Liver (tissue), 9 donors: Measurements from ENCODE around the gene KRTAP17-1. TPM values are rescaled to one million over a fixed set of nuclear protein-coding genes. Genes with fewer than 3 reads are reported as not detected.

Experiments
- DNase-seq: peaks from one replicate; pipeline ENCODE4 v3.0.0-alpha.2; 2017; ENCODE audit warnings: low spot score
- H3K27ac ChIP-seq, 2 donors: one replicate each; pipeline ENCODE4 v1.7.0; 2013; ENCODE audit warnings: inconsistent platforms in 2 of 2, low read length in 2 of 2, control low read depth in 1 of 2, low read depth in 1 of 2, mild to moderate bottlenecking in 1 of 2
- H3K27me3 ChIP-seq, 4 donors: one replicate each; pipeline versions ENCODE4 v1.6.1 to v1.7.0; 2013; ENCODE audit warnings: low read length in 3 of 4, inconsistent platforms in 1 of 4, mild to moderate bottlenecking in 1 of 4, moderate library complexity in 1 of 4; ENCODE audit not compliant: control insufficient read depth in 4 of 4, insufficient read depth in 4 of 4
- H3K36me3 ChIP-seq, 4 donors: one replicate each; pipeline versions ENCODE4 v1.6.1 to v1.7.0; 2013; ENCODE audit warnings: low read length in 3 of 4, mild to moderate bottlenecking in 3 of 4, low read depth in 1 of 4, moderate library complexity in 1 of 4; ENCODE audit not compliant: control insufficient read depth in 4 of 4, insufficient read depth in 3 of 4
- H3K4me1 ChIP-seq, 4 donors: one replicate each; pipeline versions ENCODE4 v1.6.1 to v1.7.0; 2013; ENCODE audit warnings: low read length in 3 of 4, mild to moderate bottlenecking in 3 of 4, moderate library complexity in 1 of 4; ENCODE audit not compliant: control insufficient read depth in 4 of 4, insufficient read depth in 4 of 4
- H3K4me3 ChIP-seq, 3 donors: one replicate each; pipeline versions ENCODE4 v1.6.1 to v1.7.0; 2013; ENCODE audit warnings: low read length in 3 of 3, control low read depth in 1 of 3, low read depth in 1 of 3, mild to moderate bottlenecking in 1 of 3
- H3K9ac ChIP-seq, 2 donors: one replicate each; pipeline ENCODE4 v1.7.0; 2013; ENCODE audit warnings: low read length in 2 of 2, mild to moderate bottlenecking in 2 of 2, moderate library complexity in 2 of 2, control low read depth in 1 of 2, low read depth in 1 of 2
- H3K9me3 ChIP-seq, 4 donors: one replicate each; pipeline versions ENCODE4 v1.6.1 to v1.7.0; 2013; ENCODE audit warnings: low read length in 3 of 4; ENCODE audit not compliant: control insufficient read depth in 4 of 4
- EGR1 ChIP-seq, 2 donors: IDR thresholded peaks; 2 replicates each; pipeline ENCODE4 v1.6.1; 2016 to 2018; ENCODE audit warnings: antibody characterized with exemption in 2 of 2, low read depth in 2 of 2
- FOXA1 ChIP-seq: IDR thresholded peaks from 2 replicates; pipeline ENCODE4 v1.6.1; 2016; ENCODE audit warnings: antibody characterized with exemption
- GABPA ChIP-seq, 2 donors: IDR thresholded peaks in 1 of 2; conservative IDR thresholded peaks in 1 of 2; 2 replicates each; pipeline ENCODE4 v1.6.1; 2016; ENCODE audit warnings: antibody characterized with exemption in 2 of 2, mild to moderate bottlenecking in 1 of 2, moderate library complexity in 1 of 2
- HNF4A ChIP-seq, 2 donors: conservative IDR thresholded peaks; 2 replicates each; pipeline ENCODE4 v1.6.1; 2016; ENCODE audit warnings: antibody characterized with exemption in 2 of 2, mild to moderate bottlenecking in 2 of 2
- HNF4G ChIP-seq: IDR thresholded peaks from 2 replicates; pipeline ENCODE4 v1.6.1; 2016; ENCODE audit warnings: antibody characterized with exemption
- RAD21 ChIP-seq, 2 donors: IDR thresholded peaks; 2 replicates each; pipeline ENCODE4 v1.6.1; 2016; ENCODE audit warnings: antibody characterized with exemption in 2 of 2, mild to moderate bottlenecking in 2 of 2
- RXRA ChIP-seq, 2 donors: IDR thresholded peaks; 2 replicates each; pipeline ENCODE4 v1.6.1; 2017 to 2018; ENCODE audit warnings: antibody characterized with exemption in 2 of 2, mild to moderate bottlenecking in 1 of 2
- SP1 ChIP-seq: IDR thresholded peaks from 2 replicates; pipeline ENCODE4 v1.6.1; 2018; ENCODE audit warnings: antibody characterized with exemption, mild to moderate bottlenecking
- TAF1 ChIP-seq: conservative IDR thresholded peaks from 2 replicates; pipeline ENCODE4 v1.6.1; 2016; ENCODE audit warnings: antibody characterized with exemption, mild to moderate bottlenecking
- WGBS: extraction: QIAGEN DNeasy Blood & Tissue Kit; methylation state at CpG from one replicate; pipeline ENCODE4 v1.1.7; 2013; 5-methylcytosine and 5-hydroxymethylcytosine counted together
- polyA plus RNA-seq, 2 donors: library from polyadenylated mRNA; stranded (reverse) in 1 of 2; unstranded in 1 of 2; fragments of 200-250 nt in 1 of 2; fragments of >200 nt in 1 of 2; fragmentation: Nextera tagmentation in 1 of 2; extraction: Ambion mirVana in 1 of 2; gene quantifications; one replicate each; pipeline versions ENCODE4 v1.2.1 to v1.2.3, GENCODE V29; 2013 to 2015
- total RNA-seq, 2 donors: library from RNA; depleted of rRNA; stranded (reverse); fragments of >200 nt; gene quantifications; one replicate each; pipeline ENCODE4 v1.2.3, GENCODE V29; 2014
- TF ChIP-seq, protein P1 (sequence below): IDR thresholded peaks from 2 replicates; pipeline ENCODE4 v1.6.1; 2016; ENCODE audit warnings: antibody characterized with exemption
- TF ChIP-seq, protein P2 (sequence below): fragments of 150-350 bp; IDR thresholded peaks from 2 replicates; pipeline ENCODE4 v1.5.1; 2017; ENCODE audit warnings: improper control_type of control experiment, low read depth, low read length; ENCODE audit not compliant: missing input control
- TF ChIP-seq, protein P3 (sequence below): IDR thresholded peaks from 2 replicates; pipeline ENCODE4 v1.6.1; 2016; ENCODE audit warnings: antibody characterized with exemption
- TF ChIP-seq, protein P4 (sequence below): IDR thresholded peaks from 2 replicates; pipeline ENCODE4 v1.6.1; 2016; ENCODE audit warnings: antibody characterized with exemption, mild to moderate bottlenecking
- donor health status: healthy.
- donor health status: healthy.
- donor health status: healthy.
- donor health status: healthy.
- donor health status: healthy.

KRTAP17-1 gene
- total and polyA plus RNA-seq, 4 donors, result not detected

DNA sequence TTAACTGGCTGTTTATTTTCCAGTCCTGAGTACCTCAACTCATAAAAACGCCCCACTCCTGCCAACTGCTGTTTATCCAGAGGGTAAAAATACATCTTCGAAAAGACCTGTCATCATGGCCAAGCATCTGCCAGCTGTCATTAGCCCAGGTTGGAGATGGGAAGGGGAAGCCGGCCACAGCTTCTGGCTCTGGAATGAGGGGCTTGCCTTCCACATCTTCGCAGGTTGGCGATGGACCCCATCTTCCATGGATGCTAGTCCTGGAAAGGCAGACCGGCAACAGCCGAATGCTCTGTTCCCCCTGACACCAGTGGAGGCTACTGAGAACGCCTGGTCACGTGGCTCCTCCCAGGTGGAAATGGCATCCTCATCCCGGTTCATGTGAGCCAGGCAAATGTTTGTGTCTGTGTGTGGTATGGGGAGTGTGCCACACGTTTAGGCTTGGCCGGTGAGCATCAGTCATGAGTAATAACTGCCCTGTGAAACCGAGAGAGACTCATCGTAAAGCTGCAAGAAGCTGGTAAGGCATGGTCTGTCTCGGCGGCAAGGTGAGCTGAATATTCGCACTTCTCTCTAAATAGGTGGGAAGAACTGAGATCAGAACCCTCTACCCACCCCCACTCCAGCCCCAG, 420 bp upstream of the KRTAP17-1 start:
- no peak for DNase-seq
- H3K27me3 ChIP-seq, result peaks cover 0 to 4% (median 0%) of the 10 kb centered on the region in 4 donors
- TF ChIP-seq SP1, result no peak
- TF ChIP-seq, protein P1, sequence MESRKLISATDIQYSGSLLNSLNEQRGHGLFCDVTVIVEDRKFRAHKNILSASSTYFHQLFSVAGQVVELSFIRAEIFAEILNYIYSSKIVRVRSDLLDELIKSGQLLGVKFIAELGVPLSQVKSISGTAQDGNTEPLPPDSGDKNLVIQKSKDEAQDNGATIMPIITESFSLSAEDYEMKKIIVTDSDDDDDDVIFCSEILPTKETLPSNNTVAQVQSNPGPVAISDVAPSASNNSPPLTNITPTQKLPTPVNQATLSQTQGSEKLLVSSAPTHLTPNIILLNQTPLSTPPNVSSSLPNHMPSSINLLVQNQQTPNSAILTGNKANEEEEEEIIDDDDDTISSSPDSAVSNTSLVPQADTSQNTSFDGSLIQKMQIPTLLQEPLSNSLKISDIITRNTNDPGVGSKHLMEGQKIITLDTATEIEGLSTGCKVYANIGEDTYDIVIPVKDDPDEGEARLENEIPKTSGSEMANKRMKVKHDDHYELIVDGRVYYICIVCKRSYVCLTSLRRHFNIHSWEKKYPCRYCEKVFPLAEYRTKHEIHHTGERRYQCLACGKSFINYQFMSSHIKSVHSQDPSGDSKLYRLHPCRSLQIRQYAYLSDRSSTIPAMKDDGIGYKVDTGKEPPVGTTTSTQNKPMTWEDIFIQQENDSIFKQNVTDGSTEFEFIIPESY, result no peak
- TF ChIP-seq GABPA (IDR thresholded peaks at IDR 0.05 in 1 of 2, conservative IDR thresholded peaks at IDR 0.05 in 1 of 2), result no peak
- no peak for TF ChIP-seq TAF1
- no peak for TF ChIP-seq RXRA (IDR thresholded peaks at IDR 0.05)
- TF ChIP-seq HNF4G, result no peak
- TF ChIP-seq, protein P2, sequence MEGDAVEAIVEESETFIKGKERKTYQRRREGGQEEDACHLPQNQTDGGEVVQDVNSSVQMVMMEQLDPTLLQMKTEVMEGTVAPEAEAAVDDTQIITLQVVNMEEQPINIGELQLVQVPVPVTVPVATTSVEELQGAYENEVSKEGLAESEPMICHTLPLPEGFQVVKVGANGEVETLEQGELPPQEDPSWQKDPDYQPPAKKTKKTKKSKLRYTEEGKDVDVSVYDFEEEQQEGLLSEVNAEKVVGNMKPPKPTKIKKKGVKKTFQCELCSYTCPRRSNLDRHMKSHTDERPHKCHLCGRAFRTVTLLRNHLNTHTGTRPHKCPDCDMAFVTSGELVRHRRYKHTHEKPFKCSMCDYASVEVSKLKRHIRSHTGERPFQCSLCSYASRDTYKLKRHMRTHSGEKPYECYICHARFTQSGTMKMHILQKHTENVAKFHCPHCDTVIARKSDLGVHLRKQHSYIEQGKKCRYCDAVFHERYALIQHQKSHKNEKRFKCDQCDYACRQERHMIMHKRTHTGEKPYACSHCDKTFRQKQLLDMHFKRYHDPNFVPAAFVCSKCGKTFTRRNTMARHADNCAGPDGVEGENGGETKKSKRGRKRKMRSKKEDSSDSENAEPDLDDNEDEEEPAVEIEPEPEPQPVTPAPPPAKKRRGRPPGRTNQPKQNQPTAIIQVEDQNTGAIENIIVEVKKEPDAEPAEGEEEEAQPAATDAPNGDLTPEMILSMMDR, result no peak
- no peak for TF ChIP-seq FOXA1
- TF ChIP-seq, protein P3, sequence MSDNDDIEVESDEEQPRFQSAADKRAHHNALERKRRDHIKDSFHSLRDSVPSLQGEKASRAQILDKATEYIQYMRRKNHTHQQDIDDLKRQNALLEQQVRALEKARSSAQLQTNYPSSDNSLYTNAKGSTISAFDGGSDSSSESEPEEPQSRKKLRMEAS, result no peak
- H3K4me1 ChIP-seq, result no peaks in the 10 kb centered on the region
- no peak overlapping the region for H3K27ac ChIP-seq
- no peak overlapping the region for H3K4me3 ChIP-seq
- no peak overlapping the region for H3K9ac ChIP-seq
- 74% methylated on average over 17 of the region's 17 CpGs for WGBS
- no peaks in the 10 kb centered on the region for H3K36me3 ChIP-seq
- peaks cover 0 to 5% (median under 1%) of the 10 kb centered on the region in 4 donors for H3K9me3 ChIP-seq

DNA sequence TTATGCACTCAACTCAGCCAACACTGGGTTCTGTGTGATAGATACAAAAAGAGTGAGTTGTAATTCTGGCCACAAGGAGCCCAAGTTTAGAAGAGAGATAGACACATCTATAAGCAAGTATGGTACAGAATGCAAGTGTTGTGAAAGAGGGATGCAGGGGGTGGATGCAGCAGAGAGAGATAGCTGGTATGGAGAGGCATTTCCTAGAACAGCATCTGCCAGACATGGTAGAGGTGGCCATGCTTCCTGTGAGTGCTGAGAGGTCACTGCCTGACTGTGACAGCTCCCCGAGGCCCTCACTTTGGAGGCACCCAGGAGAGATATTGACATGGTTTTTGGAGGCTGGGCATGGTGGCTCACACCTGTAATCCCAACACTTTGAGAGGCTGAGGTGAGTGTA, 4.4 kb downstream of the KRTAP17-1 start:
- TF ChIP-seq GABPA (IDR thresholded peaks at IDR 0.05 in 1 of 2, conservative IDR thresholded peaks at IDR 0.05 in 1 of 2) (no peak), HNF4G (no peak), TAF1 (no peak), EGR1 (IDR thresholded peaks at IDR 0.05; ENCODE audit: low read depth in 2 of 2) (no peak), FOXA1 (no peak), RAD21 (IDR thresholded peaks at IDR 0.05) (no peak), HNF4A (conservative IDR thresholded peaks at IDR 0.05) (no peak)
- TF ChIP-seq, protein P1, result no peak
- TF ChIP-seq, protein P4, sequence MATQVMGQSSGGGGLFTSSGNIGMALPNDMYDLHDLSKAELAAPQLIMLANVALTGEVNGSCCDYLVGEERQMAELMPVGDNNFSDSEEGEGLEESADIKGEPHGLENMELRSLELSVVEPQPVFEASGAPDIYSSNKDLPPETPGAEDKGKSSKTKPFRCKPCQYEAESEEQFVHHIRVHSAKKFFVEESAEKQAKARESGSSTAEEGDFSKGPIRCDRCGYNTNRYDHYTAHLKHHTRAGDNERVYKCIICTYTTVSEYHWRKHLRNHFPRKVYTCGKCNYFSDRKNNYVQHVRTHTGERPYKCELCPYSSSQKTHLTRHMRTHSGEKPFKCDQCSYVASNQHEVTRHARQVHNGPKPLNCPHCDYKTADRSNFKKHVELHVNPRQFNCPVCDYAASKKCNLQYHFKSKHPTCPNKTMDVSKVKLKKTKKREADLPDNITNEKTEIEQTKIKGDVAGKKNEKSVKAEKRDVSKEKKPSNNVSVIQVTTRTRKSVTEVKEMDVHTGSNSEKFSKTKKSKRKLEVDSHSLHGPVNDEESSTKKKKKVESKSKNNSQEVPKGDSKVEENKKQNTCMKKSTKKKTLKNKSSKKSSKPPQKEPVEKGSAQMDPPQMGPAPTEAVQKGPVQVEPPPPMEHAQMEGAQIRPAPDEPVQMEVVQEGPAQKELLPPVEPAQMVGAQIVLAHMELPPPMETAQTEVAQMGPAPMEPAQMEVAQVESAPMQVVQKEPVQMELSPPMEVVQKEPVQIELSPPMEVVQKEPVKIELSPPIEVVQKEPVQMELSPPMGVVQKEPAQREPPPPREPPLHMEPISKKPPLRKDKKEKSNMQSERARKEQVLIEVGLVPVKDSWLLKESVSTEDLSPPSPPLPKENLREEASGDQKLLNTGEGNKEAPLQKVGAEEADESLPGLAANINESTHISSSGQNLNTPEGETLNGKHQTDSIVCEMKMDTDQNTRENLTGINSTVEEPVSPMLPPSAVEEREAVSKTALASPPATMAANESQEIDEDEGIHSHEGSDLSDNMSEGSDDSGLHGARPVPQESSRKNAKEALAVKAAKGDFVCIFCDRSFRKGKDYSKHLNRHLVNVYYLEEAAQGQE, result no peak
- Histone ChIP-seq H3K9ac (no peak overlapping the region), H3K9me3 (no peaks in the 10 kb centered on the region), H3K27me3 (peaks cover 0 to 14% (median 0%) of the 10 kb centered on the region in 4 donors), H3K36me3 (no peaks in the 10 kb centered on the region), H3K4me3 (no peak overlapping the region), H3K27ac (no peak overlapping the region), H3K4me1 (no peaks in the 10 kb centered on the region)
- WGBS, result 85% methylated on average over 1 of the region's 1 CpG
- DNase-seq, result no peak
